OCI-LY3 (cell line): ENCODE results near the gene METTL24.

Source experiments
- EZH2phosphoT487 ChIP-seq: fragments of 200-600 bp; shearing (Covaris generic); IDR thresholded peaks from 2 replicates; pipeline ENCODE4 v1.6.1; 2018; ENCODE audit warnings: antibody characterized with exemption, mixed run types, low read depth
- TF ChIP-seq, protein P1 (sequence below): fragments of 200-600, 300-600 bp; sonication (generic); IDR thresholded peaks from 2 replicates; pipeline ENCODE4 v1.5.1; 2014; ENCODE audit warnings: antibody characterized with exemption, low read length, low read depth

GRCh38 chr6:110265273-110265672 is 92.9 kb downstream of the METTL24 start:
- TF ChIP-seq, protein P1, sequence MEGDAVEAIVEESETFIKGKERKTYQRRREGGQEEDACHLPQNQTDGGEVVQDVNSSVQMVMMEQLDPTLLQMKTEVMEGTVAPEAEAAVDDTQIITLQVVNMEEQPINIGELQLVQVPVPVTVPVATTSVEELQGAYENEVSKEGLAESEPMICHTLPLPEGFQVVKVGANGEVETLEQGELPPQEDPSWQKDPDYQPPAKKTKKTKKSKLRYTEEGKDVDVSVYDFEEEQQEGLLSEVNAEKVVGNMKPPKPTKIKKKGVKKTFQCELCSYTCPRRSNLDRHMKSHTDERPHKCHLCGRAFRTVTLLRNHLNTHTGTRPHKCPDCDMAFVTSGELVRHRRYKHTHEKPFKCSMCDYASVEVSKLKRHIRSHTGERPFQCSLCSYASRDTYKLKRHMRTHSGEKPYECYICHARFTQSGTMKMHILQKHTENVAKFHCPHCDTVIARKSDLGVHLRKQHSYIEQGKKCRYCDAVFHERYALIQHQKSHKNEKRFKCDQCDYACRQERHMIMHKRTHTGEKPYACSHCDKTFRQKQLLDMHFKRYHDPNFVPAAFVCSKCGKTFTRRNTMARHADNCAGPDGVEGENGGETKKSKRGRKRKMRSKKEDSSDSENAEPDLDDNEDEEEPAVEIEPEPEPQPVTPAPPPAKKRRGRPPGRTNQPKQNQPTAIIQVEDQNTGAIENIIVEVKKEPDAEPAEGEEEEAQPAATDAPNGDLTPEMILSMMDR = no peak
- no peak for TF ChIP-seq EZH2phosphoT487
